BJ (cell line): Measurements from ENCODE around the gene PRR16. TPM values are rescaled to one million over a fixed set of nuclear protein-coding genes. Genes with fewer than 3 reads are reported as not detected.
"Not testable (repeated sequence)": the region's sequence is repeated elsewhere in the genome, so short reads cannot be mapped to it uniquely, and the experiment has no call there.

Experiments
- CTCF ChIA-PET: fragments of 350-600 bp; formaldehyde crosslinking; extraction: SDS; loops from one replicate; lab custom pipeline; 2021; ENCODE audit warnings: antibody characterized with exemption, inconsistent platforms; lab: Yijun Ruan, JAX
- POLR2A ChIA-PET: fragments of 300-600 bp; sonication (Branson Sonifier 250); formaldehyde crosslinking; extraction: SDS; loops from one replicate; lab custom pipeline; 2021; ENCODE audit warnings: antibody characterized with exemption; lab: Charles Lee
- DNase-seq: peaks from one replicate; pipeline ENCODE4 v3.0.0-alpha.2; 2011; ENCODE audit warnings: low read depth
- H3K27me3 ChIP-seq: 2 replicates; pipeline ENCODE4 v1.6.0; 2011; ENCODE audit warnings: low read length; ENCODE audit not compliant: control insufficient read depth, insufficient read depth
- H3K36me3 ChIP-seq: 2 replicates; pipeline ENCODE4 v1.5.1; 2011; ENCODE audit warnings: low read length; ENCODE audit not compliant: control insufficient read depth, insufficient read depth
- H3K4me3 ChIP-seq: 2 replicates; pipeline ENCODE4 v1.5.1; 2011; ENCODE audit warnings: low read depth, mild to moderate bottlenecking, control low read depth, low read length
- CTCF ChIP-seq: IDR thresholded peaks from 2 replicates; pipeline ENCODE4 v1.5.1; 2011; ENCODE audit warnings: low read depth, mild to moderate bottlenecking, control low read depth, inconsistent platforms, low read length, moderate library complexity; ENCODE audit not compliant: insufficient read depth
- polyA plus RNA-seq: library from polyadenylated mRNA; depleted of rRNA; stranded (reverse); fragments of >200 nt; gene quantifications from 2 replicates; pipeline ENCODE4 v1.2.3, GENCODE V29; 2011

Gene PRR16
- polyA plus RNA-seq, 1 experiment, result 48.7 TPM

DNA sequence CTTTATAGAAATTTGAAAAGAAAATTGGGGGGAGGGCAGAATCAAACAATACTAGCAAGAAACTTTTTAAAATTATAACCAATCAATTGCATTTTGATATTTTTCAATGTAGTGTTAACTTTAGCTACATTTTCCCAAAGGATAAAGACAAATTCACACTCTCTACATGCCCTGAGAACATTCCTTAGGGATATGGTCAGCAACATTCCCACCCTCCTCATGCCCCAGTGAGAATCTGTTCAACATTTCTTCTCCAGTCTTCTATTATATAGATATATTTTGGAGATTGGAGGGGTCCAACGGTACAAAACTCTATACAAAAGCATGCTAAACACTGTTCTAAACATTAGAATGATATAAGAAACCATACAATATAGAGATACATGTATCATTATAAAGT, 11.6 kb upstream of the PRR16 start:
- CTCF ChIA-PET, result no interaction called here
- DNase-seq, result no peak
- POLR2A ChIA-PET, result no interaction called here

GRCh38 chr5:120454094-120454798, 9.9 kb upstream of the PRR16 start:
- Histone ChIP-seq H3K4me3 (no peak overlapping the region), H3K27me3 (no peaks in the 10 kb centered on the region), H3K36me3 (no peaks in the 10 kb centered on the region)
- DNase-seq, result no peak
- ChIA-PET CTCF (interaction anchor here (0.8 to 0.9 kb wide), 3 partner anchors 66 to 983 kb away, joined by 3 to 4 read pairs (median 3); no protein-coding TSS in a partner anchor), POLR2A (no interaction called here)
- no peak for TF ChIP-seq CTCF

More for the DNA sequence above, 11.6 kb upstream of the PRR16 start:
- Histone ChIP-seq H3K4me3 (no peak overlapping the region), H3K27me3 (no peaks in the 10 kb centered on the region), H3K36me3 (no peaks in the 10 kb centered on the region)
- TF ChIP-seq CTCF, result no peak

DNA sequence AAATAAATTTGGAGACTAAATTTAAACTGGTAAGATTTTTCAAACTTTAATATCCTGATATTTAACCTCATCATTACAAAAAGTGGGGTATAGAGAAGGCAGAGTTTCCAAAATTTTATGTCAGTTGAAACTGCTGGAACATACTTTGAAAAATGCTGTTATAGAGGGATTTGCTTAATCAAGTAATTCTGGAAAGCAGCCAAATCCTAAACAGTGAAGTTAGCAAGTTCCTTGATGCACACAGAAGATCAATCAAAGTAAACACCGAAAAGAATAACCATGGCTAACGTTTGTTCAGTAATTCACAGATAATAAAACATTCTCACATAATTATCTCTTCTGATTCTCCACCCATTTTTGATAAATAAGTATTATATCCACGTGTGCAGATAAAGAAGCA, 8.1 kb upstream of the PRR16 start:
- POLR2A ChIA-PET, result no interaction called here
- Histone ChIP-seq H3K27me3 (no peaks in the 10 kb centered on the region), H3K4me3 (no peak overlapping the region), H3K36me3 (no peaks in the 10 kb centered on the region)
- CTCF ChIA-PET, result interaction anchor here (0.9 kb wide), 1 partner anchor 349 kb away, joined by 4 read pairs; no protein-coding TSS in a partner anchor
- no peak for TF ChIP-seq CTCF
- DNase-seq, result no peak

DNA sequence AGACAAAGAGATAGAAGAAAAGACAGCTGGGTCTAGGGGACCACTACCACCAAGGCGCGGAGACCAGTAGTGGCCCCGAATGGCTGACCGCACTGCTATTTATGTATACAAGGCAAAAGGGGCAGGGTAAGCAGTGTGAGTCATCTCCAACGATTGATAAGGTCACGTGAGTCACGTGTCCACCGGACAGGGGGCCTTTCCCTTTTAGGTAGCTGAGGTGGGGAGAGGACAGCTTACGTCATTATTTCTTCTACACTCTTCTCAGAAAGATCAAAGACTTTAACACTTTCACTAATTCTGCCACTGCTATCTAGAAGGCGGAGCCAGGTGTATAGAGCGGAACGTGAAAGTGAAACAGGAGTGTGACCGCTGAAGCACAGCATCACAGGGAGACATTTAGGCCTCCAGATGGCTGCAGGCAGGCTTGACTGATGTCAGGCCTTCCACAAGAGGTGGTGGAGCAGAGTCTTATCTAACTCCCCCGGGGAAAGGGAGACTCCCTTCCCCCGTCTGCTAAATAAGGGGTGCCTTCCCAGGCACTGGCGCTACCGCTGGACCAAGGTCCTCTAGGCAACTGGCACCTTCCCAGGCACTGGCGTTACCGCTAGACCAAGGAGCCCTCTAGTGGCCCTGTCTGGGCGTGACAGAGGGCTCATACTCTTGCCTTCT, 6.1 kb upstream of the PRR16 start:
- CTCF ChIA-PET, result interaction anchor here (0.7 to 1.7 kb wide), 4 partner anchors 12 to 402 kb away, joined by 3 to 5 read pairs (median 4); no protein-coding TSS in a partner anchor

GRCh38 chr5:120458508-120458847, 5.6 kb upstream of the PRR16 start:
- H3K36me3 ChIP-seq, DNase-seq, POLR2A ChIA-PET, H3K27me3 ChIP-seq, H3K4me3 ChIP-seq: not testable (repeated sequence)
- CTCF ChIA-PET, result interaction anchor here (0.7 to 1.7 kb wide), 2 partner anchors 396 to 516 kb away, joined by 3 read pairs; no protein-coding TSS in a partner anchor

More for the DNA sequence above, 6.1 kb upstream of the PRR16 start:
- peak; percentile 67 for TF ChIP-seq CTCF
- Histone ChIP-seq H3K27me3 (no peaks in the 10 kb centered on the region), H3K4me3 (no peak overlapping the region), H3K36me3 (no peaks in the 10 kb centered on the region)
- DNase-seq, result no peak
- POLR2A ChIA-PET, result no interaction called here
